Measurements from ENCODE around the gene CKS1B.

Gene CKS1B
- long read RNA-seq, transcript CKS1B-204 (2 exons, 1,166 nt): minor isoform, 14 of 295 reads
- long read RNA-seq, transcript CKS1B-201 (3 exons, 759 nt): major isoform, 271 of 295 reads
- long read RNA-seq, partial matches to known transcripts: 0 of 295 reads
- long read RNA-seq, other reads (novel, unspliced or antisense): 8 of 295 reads

GRCh38 chr1:154974102-154974807 is at the start of gene CKS1B:
Gene CKS1B (plus strand): TSS chr1:154974681. CDS start chr1:154974746, 65 bp downstream.
- H3K27me3 ChIP-seq (ENCODE audit: insufficient read depth, poor library complexity, severe bottlenecking): no peaks in the 10 kb centered on the region
- peak within 1 kb of the TSS; percentile 96 for H3K27ac ChIP-seq (replicated peaks)
- peak; percentile 85 for TF ChIP-seq GABPA (IDR thresholded peaks at IDR 0.05; ENCODE audit: low read depth)
- TF ChIP-seq CTCF (IDR thresholded peaks at IDR 0.05; ENCODE audit: insufficient read depth, low read length): no peak
- peak; percentile 30 for TF ChIP-seq REST (IDR thresholded peaks at IDR 0.05; ENCODE audit: insufficient replicate concordance, low read depth)
- TF ChIP-seq POLR2AphosphoS5 (IDR thresholded peaks at IDR 0.05; ENCODE audit: low read depth): peak; percentile 96
- TF ChIP-seq SPI1 (IDR thresholded peaks at IDR 0.05; ENCODE audit: borderline replicate concordance, low read depth): peak; percentile 29
- DNase-seq (ENCODE audit: low read depth in 1 of 2, low spot score in 1 of 2): peak; percentile 100
- H3K4me3 ChIP-seq (replicated peaks; ENCODE audit: insufficient read depth, low read length): peak within 1 kb of the TSS; percentile 83

GRCh38 chr1:154925335-154926170 is 48.9 kb upstream of the CKS1B start:
- peak in 1 of 2 experiments; percentile 71 for DNase-seq (ENCODE audit: low read depth in 1 of 2, low spot score in 1 of 2)
- Histone ChIP-seq H3K4me3 (replicated peaks; ENCODE audit: insufficient read depth, low read length) (no peak overlapping the region), H3K27ac (replicated peaks) (peak overlapping the region; percentile 26), H3K27me3 (ENCODE audit: insufficient read depth, poor library complexity, severe bottlenecking) (no peaks in the 10 kb centered on the region)
- TF ChIP-seq CTCF (IDR thresholded peaks at IDR 0.05; ENCODE audit: insufficient read depth, low read length): no peak
- TF ChIP-seq REST (IDR thresholded peaks at IDR 0.05; ENCODE audit: insufficient replicate concordance, low read depth): no peak
- peak; percentile 75; the same call in 1 of the 2 replicates for TF ChIP-seq SPI1 (IDR thresholded peaks at IDR 0.05; ENCODE audit: borderline replicate concordance, low read depth)

GRCh38 chr1:154926201-154926600 is 48.3 kb upstream of the CKS1B start:
- Histone ChIP-seq H3K27me3 (ENCODE audit: insufficient read depth, poor library complexity, severe bottlenecking) (no peaks in the 10 kb centered on the region), H3K4me3 (replicated peaks; ENCODE audit: insufficient read depth, low read length) (no peak overlapping the region), H3K27ac (replicated peaks) (peak overlapping the region; percentile 24; the same call in 1 of the 2 replicates)
- no peak for DNase-seq (ENCODE audit: low read depth in 1 of 2, low spot score in 1 of 2)
- TF ChIP-seq POLR2AphosphoS5 (IDR thresholded peaks at IDR 0.05; ENCODE audit: low read depth): no peak
- TF ChIP-seq SPI1 (IDR thresholded peaks at IDR 0.05; ENCODE audit: borderline replicate concordance, low read depth): no peak
- TF ChIP-seq GABPA (IDR thresholded peaks at IDR 0.05; ENCODE audit: low read depth): no peak
- no peak for TF ChIP-seq REST (IDR thresholded peaks at IDR 0.05; ENCODE audit: insufficient replicate concordance, low read depth)
- TF ChIP-seq CTCF (IDR thresholded peaks at IDR 0.05; ENCODE audit: insufficient read depth, low read length): no peak

Data from HL-60 (cell line).